K562 (cell line): ENCODE measurements around the gene CBL. TPM values are rescaled to one million over a fixed set of nuclear protein-coding genes. Genes with fewer than 3 reads are reported as not detected.
A peak's percentile ranks its signal among the peaks of the same experiment; 100 is the strongest.

Source experiments
- ATAC-seq: fragments of 200-7000 bp; cut with Tn5 transposase; 3 replicates; pipeline ENCODE4 v1.9.1; 2020; ENCODE audit warnings: moderate library complexity
- BruUV-seq: library from RNA; stranded (reverse); fragments of 400-500 nt; replicated peaks from 2 replicates; lab custom pipeline; 2021; lab: Mats Ljungman, UMichigan
- CTCF ChIA-PET: fragments of 300-600 bp; formaldehyde crosslinking; extraction: SDS; loops from one replicate; lab custom pipeline; 2021; ENCODE audit warnings: low intra/inter-chr PET ratio; lab: Yijun Ruan, JAX
- POLR2A ChIA-PET: fragments of 300-600, 350-650 bp; sonication (Branson Sonifier 250); formaldehyde crosslinking; extraction: SDS; loops from one replicate; lab custom pipeline; 2021; ENCODE audit warnings: antibody characterized with exemption, inconsistent platforms; lab: Yijun Ruan, JAX
- DNase-seq, 4 experiments: peaks; one replicate each; pipeline versions ENCODE4 v3.0.0 to v3.0.0-alpha.2; 2011 to 2018; ENCODE audit warnings: low spot score in 3 of 4, mixed read lengths in 3 of 4; ENCODE audit errors: extremely low read depth in 1 of 4
- FAIRE-seq: peaks from 2 replicates; lab custom pipeline; 2011; peaks lifted over from hg19 to GRCh38; lab: Jason Lieb, UNC
- H2AFZ ChIP-seq: 2 replicates; pipeline ENCODE4 v1.6.0; 2011; ENCODE audit warnings: low read depth, low read length, control low read depth, inconsistent platforms
- H3K27ac ChIP-seq: fragments of 200-600 bp; 3 replicates; pipeline ENCODE4 v1.8.0; 2011; ENCODE audit warnings: low read depth, mild to moderate bottlenecking, control low read depth, inconsistent platforms, low read length, moderate library complexity, mixed read lengths; ENCODE audit errors: extremely low read depth
- H3K27me3 ChIP-seq, 2 experiments: fragments of 300-600 bp in 1 of 2; 2 replicates in 1 of 2; 3 replicates in 1 of 2; pipeline versions ENCODE4 v1.6.0 to v1.8.0; 2011; ENCODE audit warnings: inconsistent platforms in 2 of 2, low read length in 2 of 2, mild to moderate bottlenecking in 1 of 2, mixed read lengths in 1 of 2, moderate library complexity in 1 of 2; ENCODE audit not compliant: control insufficient read depth in 2 of 2, insufficient read depth in 2 of 2
- H3K36me3 ChIP-seq: fragments of 300-600 bp; 3 replicates; pipeline ENCODE4 v1.8.0; 2011; ENCODE audit warnings: mild to moderate bottlenecking, low read length, inconsistent platforms; ENCODE audit not compliant: control insufficient read depth, insufficient read depth
- H3K4me1 ChIP-seq, 2 experiments: fragments of 200-600 bp in 1 of 2; replicated peaks in 1 of 2; 2 replicates in 1 of 2; 3 replicates in 1 of 2; pipeline versions ENCODE4 v1.5.1 to v1.8.0; 2011; ENCODE audit warnings: inconsistent platforms in 2 of 2, low read length in 2 of 2, mild to moderate bottlenecking in 1 of 2, mixed read lengths in 1 of 2, moderate library complexity in 1 of 2; ENCODE audit not compliant: control insufficient read depth in 2 of 2, insufficient read depth in 2 of 2
- H3K4me2 ChIP-seq: 2 replicates; pipeline ENCODE4 v1.6.1; 2011; ENCODE audit warnings: low read length, control low read depth, inconsistent platforms, mixed read lengths; ENCODE audit not compliant: insufficient read depth
- H3K4me3 ChIP-seq: fragments of 200-600 bp; sonication (generic), shearing (Covaris generic); 2 replicates; pipeline ENCODE4 v1.5.1; 2016; ENCODE audit warnings: control low read depth, inconsistent platforms
- H3K79me2 ChIP-seq: fragments of 200-600 bp; 3 replicates; pipeline ENCODE4 v1.8.0; 2011; ENCODE audit warnings: low read length, inconsistent platforms; ENCODE audit not compliant: control insufficient read depth, insufficient read depth
- H3K9ac ChIP-seq, 2 experiments: 2 replicates each; pipeline versions ENCODE4 v1.6.0 to v1.6.1; 2011; ENCODE audit warnings: low read depth in 2 of 2, low read length in 2 of 2, control low read depth in 1 of 2, inconsistent platforms in 1 of 2, mild to moderate bottlenecking in 1 of 2, mixed read lengths in 1 of 2; ENCODE audit not compliant: insufficient read depth in 1 of 2
- H3K9me1 ChIP-seq: one replicate; pipeline ENCODE4 v1.6.0; 2011; ENCODE audit warnings: inconsistent platforms, mild to moderate bottlenecking, low read length, moderate library complexity; ENCODE audit not compliant: control insufficient read depth, insufficient read depth
- H3K9me3 ChIP-seq: replicated peaks from 2 replicates; pipeline ENCODE4 v1.5.1; 2011; ENCODE audit warnings: low read depth, low read length, inconsistent platforms; ENCODE audit not compliant: control insufficient read depth, insufficient read depth
- H4K20me1 ChIP-seq: replicated peaks from 2 replicates; pipeline ENCODE4 v1.6.1; 2011; ENCODE audit warnings: low read length, inconsistent platforms, mixed read lengths; ENCODE audit not compliant: control insufficient read depth, insufficient read depth
- POU5F1 ChIP-seq: fragments of 150-350 bp; IDR thresholded peaks from 2 replicates; pipeline ENCODE4 v1.6.1; 2014; ENCODE audit warnings: borderline replicate concordance, low read length, low read depth, mild to moderate bottlenecking; ENCODE audit not compliant: partially characterized antibody
- VEZF1 ChIP-seq: fragments of 200-800 bp; sonication (Bioruptor generic); IDR thresholded peaks from 2 replicates; pipeline ENCODE4 v1.6.1; 2017; ENCODE audit warnings: missing genetic modification characterization, missing compliant biosample characterization
- WGBS: fragments of 100-300 bp; shearing (Covaris generic); methylation state at CpG from one replicate; pipeline ENCODE4 v1.1.6; 2016; ENCODE audit warnings: low coverage, mixed read lengths; ENCODE audit not compliant: insufficient coverage; ENCODE audit errors: missing lambda C conversion rate; 5-methylcytosine and 5-hydroxymethylcytosine counted together
- in situ Hi-C: fragments of 300-500 bp; cut with MboI; formaldehyde crosslinking; loops from 4 replicates; pipeline ENCODE4 v1.15.0; 2018; ENCODE audit warnings: inconsistent platforms, mixed read lengths
- intact Hi-C: fragments of 100-400 bp; cut with micrococcal nuclease; formaldehyde crosslinking; loops from 2 replicates; pipeline ENCODE4 v1.14.2; 2022
- polyA plus RNA-seq, 8 experiments: library from polyadenylated mRNA; depleted of rRNA in 4 of 8; stranded (reverse) in 5 of 8; unstranded in 3 of 8; fragments of >200 nt; fragmentation: Nextera tagmentation in 2 of 8; fragmentation: Illumina TruSeq in 1 of 8; extraction: Ambion mirVana in 2 of 8; extraction: Trizol in 1 of 8; gene quantifications; 2 replicates each; pipeline versions ENCODE4 v1.2.1 to v1.2.3, GENCODE V29; 2011 to 2014; ENCODE audit warnings: inconsistent platforms in 1 of 8, missing spikeins in 1 of 8
- total RNA-seq, 7 experiments: library from RNA; depleted of rRNA in 6 of 7; stranded (reverse); fragments of >200 nt in 6 of 7; fragmentation: Illumina TruSeq in 2 of 7; extraction: Trizol in 2 of 7; gene quantifications; 2 replicates each; pipeline versions ENCODE4 v1.2.1 to v1.2.3, GENCODE V29; 2011 to 2021; ENCODE audit warnings: low replicate concordance in 1 of 7
- TF ChIP-seq, protein P1 (sequence below): fragments of 200-800 bp; sonication (Bioruptor generic); IDR thresholded peaks from 2 replicates; pipeline ENCODE4 v1.6.1; 2017; ENCODE audit warnings: missing genetic modification characterization, missing compliant biosample characterization

Gene CBL
- total and polyA plus RNA-seq, 9 of the 15 experiments (the other 6 are each of a cell fraction or from before 2014, with no cell fraction given), result 3.2 to 24.9 (median 9.9) TPM

GRCh38 chr11:119185981-119186634, 20.0 kb upstream of the CBL start (continued):
- no peak for TF ChIP-seq POU5F1

- WGBS, result 29% methylated on average over 19 of the region's 21 CpGs
- in situ Hi-C loops, result no loop called here
- TF ChIP-seq VEZF1, result peak; percentile 43; the same call in 1 of the 2 replicates
- TF ChIP-seq, protein P1, sequence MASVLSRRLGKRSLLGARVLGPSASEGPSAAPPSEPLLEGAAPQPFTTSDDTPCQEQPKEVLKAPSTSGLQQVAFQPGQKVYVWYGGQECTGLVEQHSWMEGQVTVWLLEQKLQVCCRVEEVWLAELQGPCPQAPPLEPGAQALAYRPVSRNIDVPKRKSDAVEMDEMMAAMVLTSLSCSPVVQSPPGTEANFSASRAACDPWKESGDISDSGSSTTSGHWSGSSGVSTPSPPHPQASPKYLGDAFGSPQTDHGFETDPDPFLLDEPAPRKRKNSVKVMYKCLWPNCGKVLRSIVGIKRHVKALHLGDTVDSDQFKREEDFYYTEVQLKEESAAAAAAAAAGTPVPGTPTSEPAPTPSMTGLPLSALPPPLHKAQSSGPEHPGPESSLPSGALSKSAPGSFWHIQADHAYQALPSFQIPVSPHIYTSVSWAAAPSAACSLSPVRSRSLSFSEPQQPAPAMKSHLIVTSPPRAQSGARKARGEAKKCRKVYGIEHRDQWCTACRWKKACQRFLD (CRISPR knock-in tag), result no peak
- Histone ChIP-seq H4K20me1 (no peaks in the 10 kb centered on the region), H3K9ac (peak overlapping the region in 1 of 2 experiments; percentile 68; a peak in 2 of 4 replicates), H3K9me1 (no peaks in the 10 kb centered on the region), H3K4me3 (no peak overlapping the region), H3K4me1 (peaks cover 7 to 35% of the 10 kb centered on the region in 2 experiments; a peak in 4 of 5 replicates), H3K27ac (no peak overlapping the region), H3K27me3 (peaks cover 0 to 5% of the 10 kb centered on the region in 2 experiments; a peak in 2 of 5 replicates), H3K9me3 (no peaks in the 10 kb centered on the region), H2AFZ (no peak overlapping the region), H3K4me2 (no peak overlapping the region), H3K36me3 (no peaks in the 10 kb centered on the region), H3K79me2 (no peaks in the 10 kb centered on the region)
- POLR2A ChIA-PET, result no interaction called here
- peak in 2 of 4 experiments; percentile 63 to 65 for DNase-seq
- CTCF ChIA-PET, result no interaction called here
- FAIRE-seq, result no peak
- peak; percentile 18; the same call in 1 of the 3 replicates for ATAC-seq
- intact Hi-C loops, result no loop called here
- BruUV-seq, result no TSS peak
Measured at GRCh38 chr11:119187123-119187892, 18.8 kb upstream of the CBL start.
